Measurements from ENCODE around the gene CRB1.

The CRB1 gene

DNA sequence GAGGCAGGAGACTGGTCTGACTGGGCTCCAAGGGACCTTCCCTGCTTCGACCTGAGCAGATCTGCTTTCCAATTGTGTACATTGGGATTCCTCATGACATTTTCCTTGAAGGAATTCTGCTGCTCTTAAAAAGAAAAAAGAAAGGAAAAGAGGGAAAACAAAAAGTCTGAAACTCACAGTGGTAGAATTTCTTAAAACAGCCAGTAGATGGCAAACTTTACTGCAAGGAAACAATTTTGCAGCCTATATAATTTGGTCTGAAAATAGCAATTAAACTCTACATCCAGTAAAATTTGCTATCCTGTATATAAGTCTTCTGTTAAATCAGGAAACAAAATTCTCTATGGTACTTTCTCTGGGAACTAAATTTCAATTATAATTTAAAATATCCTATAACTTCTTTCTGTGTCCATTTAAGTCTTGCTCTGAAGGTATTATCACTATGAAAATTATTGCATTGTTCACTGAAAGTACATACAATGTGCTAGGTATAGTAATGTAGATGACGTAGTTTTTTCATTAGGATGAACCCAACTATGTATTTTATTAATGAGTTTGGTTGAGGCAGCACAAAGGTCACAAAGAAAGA is 59.8 kb downstream of the CRB1 start:
- no peak for DNase-seq (ENCODE audit: extremely low spot score)
- ChIA-PET POLR2A (no interaction called here), CTCF (interaction anchor here (0.6 to 1.1 kb wide), 2 partner anchors 13 to 29 kb away, joined by 4 to 5 read pairs; no protein-coding TSS in a partner anchor)
- TF ChIP-seq FOXM1 (IDR thresholded peaks at IDR 0.05; ENCODE audit: borderline replicate concordance), result no peak
- TF ChIP-seq LEF1 (IDR thresholded peaks at IDR 0.05; ENCODE audit: borderline replicate concordance), result no peak
- TF ChIP-seq BHLHE40 (IDR thresholded peaks at IDR 0.05; ENCODE audit: borderline replicate concordance), result no peak
- TF ChIP-seq FOXK2 (IDR thresholded peaks at IDR 0.05), result no peak
- no peak for TF ChIP-seq HDGF (IDR thresholded peaks at IDR 0.05; ENCODE audit: borderline replicate concordance)
- TF ChIP-seq TARDBP (IDR thresholded peaks at IDR 0.05), result no peak
- TF ChIP-seq FOXA1 (IDR thresholded peaks at IDR 0.05), result no peak
- no peak for TF ChIP-seq ARNT (IDR thresholded peaks at IDR 0.05)
- TF ChIP-seq ZNF384 (IDR thresholded peaks at IDR 0.05), result no peak
- no peak for TF ChIP-seq NFRKB (IDR thresholded peaks at IDR 0.05)
- TF ChIP-seq CTBP1 (IDR thresholded peaks at IDR 0.05; ENCODE audit: borderline replicate concordance), result no peak
- TF ChIP-seq PKNOX1 (IDR thresholded peaks at IDR 0.05), result no peak
- TF ChIP-seq SUZ12 (IDR thresholded peaks at IDR 0.05), result no peak
- TF ChIP-seq SP1 (IDR thresholded peaks at IDR 0.05), result no peak
- no peak for TF ChIP-seq L3MBTL2 (conservative IDR thresholded peaks at IDR 0.05)
- no peak for TF ChIP-seq ELF4 (IDR thresholded peaks at IDR 0.05)

GRCh38 chr1:197330213-197330612 is 62.2 kb downstream of the CRB1 start:
- ChIA-PET POLR2A (no interaction called here), CTCF (interaction anchor here (0.6 kb wide), 1 partner anchor 745 kb away, joined by 3 read pairs; no protein-coding TSS in a partner anchor)
- DNase-seq (ENCODE audit: extremely low spot score), result no peak
- TF ChIP-seq NFRKB (IDR thresholded peaks at IDR 0.05) (no peak), ARNT (IDR thresholded peaks at IDR 0.05) (no peak), FOXK2 (IDR thresholded peaks at IDR 0.05) (no peak), LEF1 (IDR thresholded peaks at IDR 0.05; ENCODE audit: borderline replicate concordance) (no peak), PKNOX1 (IDR thresholded peaks at IDR 0.05) (no peak), HDGF (IDR thresholded peaks at IDR 0.05; ENCODE audit: borderline replicate concordance) (no peak), SP1 (IDR thresholded peaks at IDR 0.05) (no peak), L3MBTL2 (conservative IDR thresholded peaks at IDR 0.05) (no peak), CTBP1 (IDR thresholded peaks at IDR 0.05; ENCODE audit: borderline replicate concordance) (no peak), SUZ12 (IDR thresholded peaks at IDR 0.05) (no peak), FOXA1 (IDR thresholded peaks at IDR 0.05) (no peak), ZNF384 (IDR thresholded peaks at IDR 0.05) (no peak)

DNA sequence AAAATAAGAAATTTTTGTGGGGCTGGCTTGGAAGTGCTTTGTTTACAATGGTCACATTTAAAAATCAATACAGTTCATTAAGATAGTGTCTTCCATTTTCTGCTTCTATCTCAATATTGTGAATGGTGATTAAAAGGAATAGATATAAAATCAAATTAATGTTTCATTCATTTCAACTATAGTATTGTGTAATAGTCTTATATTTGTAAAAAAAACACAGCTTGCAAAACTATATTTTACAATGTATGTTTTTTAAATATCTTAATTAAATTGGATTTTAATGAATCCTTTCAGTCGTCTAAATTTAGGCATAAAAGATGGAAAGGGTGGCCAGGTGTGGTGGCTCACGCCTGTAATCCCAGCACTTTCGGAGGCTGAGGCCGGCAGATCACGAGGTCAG is 63.5 kb downstream of the CRB1 start:
- ChIA-PET CTCF (no interaction called here), POLR2A (no interaction called here)
- TF ChIP-seq ARNT (IDR thresholded peaks at IDR 0.05), result no peak
- TF ChIP-seq TARDBP (IDR thresholded peaks at IDR 0.05), result no peak
- no peak for TF ChIP-seq FOXK2 (IDR thresholded peaks at IDR 0.05)
- no peak for TF ChIP-seq FOXM1 (IDR thresholded peaks at IDR 0.05; ENCODE audit: borderline replicate concordance)
- no peak for TF ChIP-seq CTBP1 (IDR thresholded peaks at IDR 0.05; ENCODE audit: borderline replicate concordance)
- no peak for TF ChIP-seq FOXA1 (IDR thresholded peaks at IDR 0.05)
- TF ChIP-seq L3MBTL2 (conservative IDR thresholded peaks at IDR 0.05), result no peak
- no peak for DNase-seq (ENCODE audit: extremely low spot score)

DNA sequence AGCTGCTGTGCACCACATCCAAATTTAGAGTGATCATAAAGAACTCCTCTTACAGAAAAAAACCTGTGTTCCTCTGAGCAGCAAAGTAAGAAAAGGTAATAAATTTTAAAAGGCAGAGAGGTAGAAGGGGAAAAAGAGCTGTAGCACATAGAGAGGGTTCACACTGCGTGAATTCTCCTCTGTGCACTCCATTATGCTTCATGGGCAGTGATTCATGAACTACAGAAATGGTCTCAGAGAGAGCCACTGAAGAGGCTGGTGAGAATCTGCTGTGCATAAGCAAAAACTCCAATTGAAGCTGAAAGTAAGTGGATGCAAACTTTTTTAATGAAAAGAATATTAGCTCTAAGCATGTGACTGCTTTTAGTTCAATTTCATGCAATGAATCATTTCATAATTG is 65.0 kb downstream of the CRB1 start:
- no peak for DNase-seq (ENCODE audit: extremely low spot score)
- TF ChIP-seq ELF4 (IDR thresholded peaks at IDR 0.05) (no peak), BHLHE40 (IDR thresholded peaks at IDR 0.05; ENCODE audit: borderline replicate concordance) (no peak), LEF1 (IDR thresholded peaks at IDR 0.05; ENCODE audit: borderline replicate concordance) (no peak), SP1 (IDR thresholded peaks at IDR 0.05) (no peak), FOXK2 (IDR thresholded peaks at IDR 0.05) (no peak), CTBP1 (IDR thresholded peaks at IDR 0.05; ENCODE audit: borderline replicate concordance) (no peak), ZNF384 (IDR thresholded peaks at IDR 0.05) (no peak), FOXM1 (IDR thresholded peaks at IDR 0.05; ENCODE audit: borderline replicate concordance) (no peak), SUZ12 (IDR thresholded peaks at IDR 0.05) (no peak)
- POLR2A ChIA-PET, result no interaction called here
- CTCF ChIA-PET, result no interaction called here

DNA sequence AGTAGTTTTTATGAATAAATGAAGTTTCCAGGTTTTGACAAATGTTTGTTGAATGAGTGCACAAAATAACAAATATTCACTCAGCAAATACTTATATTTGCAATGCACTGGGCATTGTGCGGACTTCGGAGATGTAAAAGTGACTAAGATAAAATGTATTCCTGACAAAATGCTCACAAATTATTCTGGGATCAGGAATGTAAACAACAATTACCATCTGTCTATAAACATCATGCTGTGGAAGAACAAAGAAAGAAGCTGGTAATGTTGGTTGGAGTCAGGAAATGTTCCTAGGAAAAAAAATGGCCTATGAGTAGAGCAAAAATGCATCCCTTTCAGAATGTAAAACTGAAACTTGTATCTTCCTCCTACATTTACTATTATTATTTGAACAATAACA is 68.5 kb downstream of the CRB1 start:
- CTCF ChIA-PET, result no interaction called here
- TF ChIP-seq CTBP1 (IDR thresholded peaks at IDR 0.05; ENCODE audit: borderline replicate concordance) (no peak), BHLHE40 (IDR thresholded peaks at IDR 0.05; ENCODE audit: borderline replicate concordance) (no peak), ARNT (IDR thresholded peaks at IDR 0.05) (no peak), L3MBTL2 (conservative IDR thresholded peaks at IDR 0.05) (no peak), ELF4 (IDR thresholded peaks at IDR 0.05) (no peak), ZNF384 (IDR thresholded peaks at IDR 0.05) (no peak), FOXA1 (IDR thresholded peaks at IDR 0.05) (no peak), TARDBP (IDR thresholded peaks at IDR 0.05) (no peak), NFRKB (IDR thresholded peaks at IDR 0.05) (no peak), SP1 (IDR thresholded peaks at IDR 0.05) (no peak), HDGF (IDR thresholded peaks at IDR 0.05; ENCODE audit: borderline replicate concordance) (no peak), PKNOX1 (IDR thresholded peaks at IDR 0.05) (no peak), FOXK2 (IDR thresholded peaks at IDR 0.05) (no peak), LEF1 (IDR thresholded peaks at IDR 0.05; ENCODE audit: borderline replicate concordance) (no peak), SUZ12 (IDR thresholded peaks at IDR 0.05) (no peak), FOXM1 (IDR thresholded peaks at IDR 0.05; ENCODE audit: borderline replicate concordance) (no peak)
- POLR2A ChIA-PET, result no interaction called here
- DNase-seq (ENCODE audit: extremely low spot score), result no peak
